ENCODE measurements around the gene FAM227B.
A peak's percentile ranks its signal among the peaks of the same experiment; 100 is the strongest.
"Not testable (repeated sequence)": the region's sequence is repeated elsewhere in the genome, so short reads cannot be mapped to it uniquely, and the experiment has no call there.

Gene FAM227B

DNA sequence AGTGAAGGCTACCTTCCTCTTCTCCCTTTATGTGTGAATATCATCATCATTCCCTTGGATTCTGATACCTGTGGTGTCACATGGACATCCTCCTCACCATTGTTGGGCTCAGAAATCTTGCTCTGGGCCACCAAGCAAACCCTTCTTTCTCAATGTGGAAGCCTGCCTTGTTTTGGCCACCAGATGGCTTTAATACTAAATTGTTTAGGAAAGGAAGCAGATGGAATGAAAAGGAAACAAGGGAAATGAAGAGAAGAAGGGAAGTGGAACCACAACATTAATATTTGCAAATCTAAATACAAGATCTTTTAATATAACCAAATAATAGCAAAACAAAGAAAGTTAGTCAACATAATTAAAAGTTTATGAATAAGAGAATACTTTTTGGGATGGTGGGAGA, 14.0 kb downstream of the FAM227B start:
- DNase-seq = no peak

- no peak for DNase-seq
Observed at GRCh38 chr15:49605588-49605987, 15.0 kb downstream of the FAM227B start.

DNA sequence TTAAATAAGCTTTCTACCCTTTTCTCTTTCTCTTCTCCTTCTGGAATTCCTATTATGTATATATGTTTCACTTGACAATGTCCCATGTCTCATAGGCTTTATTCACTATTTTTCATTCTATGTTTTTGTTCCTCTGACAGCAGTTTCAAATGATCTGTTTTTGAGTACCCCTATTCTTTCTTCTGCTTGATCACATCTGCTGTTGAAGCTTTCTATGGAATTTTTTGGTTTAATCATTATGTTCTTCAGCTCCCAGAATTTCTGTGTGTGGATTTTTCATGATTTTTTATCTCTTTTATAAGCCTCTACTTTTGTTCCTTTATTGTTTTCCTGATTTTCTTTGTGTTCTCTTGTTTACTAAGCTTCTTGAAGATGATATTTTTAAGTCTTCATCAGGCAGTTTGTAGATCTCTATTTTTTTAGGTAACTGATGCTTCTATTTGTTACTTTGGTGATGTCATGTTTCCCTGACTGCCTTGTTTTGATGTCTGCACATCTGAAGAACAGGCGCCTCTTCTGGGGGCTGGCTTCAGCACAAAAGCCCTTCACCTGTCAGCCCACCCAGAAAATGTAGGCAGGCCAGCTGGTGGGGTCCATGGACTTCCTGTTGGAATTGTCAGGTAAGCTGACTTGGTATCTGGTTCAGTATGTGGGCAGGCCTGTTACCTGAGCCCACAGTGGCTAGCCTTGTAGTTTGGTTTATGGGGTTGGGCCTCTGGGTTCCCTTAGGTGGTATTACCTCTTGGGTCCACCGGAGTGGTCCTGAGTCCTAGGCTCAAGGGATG, 15.8 kb downstream of the FAM227B start:
- DNase-seq = no peak

DNA sequence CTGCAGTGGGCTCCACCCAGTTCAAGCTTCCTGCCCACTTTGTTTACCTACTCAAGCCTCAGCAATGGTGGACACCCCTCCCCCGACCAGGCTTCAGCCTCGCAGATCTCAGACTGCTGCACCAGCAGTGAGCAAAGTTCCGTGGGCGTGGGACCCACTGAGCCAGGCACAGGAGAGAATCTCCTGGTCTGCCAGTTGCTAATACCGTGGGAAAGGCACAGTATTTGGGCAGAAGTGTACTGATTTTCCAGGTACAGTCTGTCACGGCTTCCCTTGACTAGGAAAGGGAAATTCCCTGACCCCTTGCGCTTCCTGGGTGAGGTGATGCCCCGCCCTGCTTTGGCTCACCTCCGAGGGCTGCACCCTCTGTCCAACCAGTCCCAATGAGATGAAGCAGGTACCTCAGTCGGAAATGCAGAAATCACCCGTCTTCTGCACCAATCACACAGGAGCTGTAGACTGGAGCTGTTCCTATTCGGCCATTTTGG, 27.7 kb downstream of the FAM227B start:
- not testable (repeated sequence) for DNase-seq

DNA sequence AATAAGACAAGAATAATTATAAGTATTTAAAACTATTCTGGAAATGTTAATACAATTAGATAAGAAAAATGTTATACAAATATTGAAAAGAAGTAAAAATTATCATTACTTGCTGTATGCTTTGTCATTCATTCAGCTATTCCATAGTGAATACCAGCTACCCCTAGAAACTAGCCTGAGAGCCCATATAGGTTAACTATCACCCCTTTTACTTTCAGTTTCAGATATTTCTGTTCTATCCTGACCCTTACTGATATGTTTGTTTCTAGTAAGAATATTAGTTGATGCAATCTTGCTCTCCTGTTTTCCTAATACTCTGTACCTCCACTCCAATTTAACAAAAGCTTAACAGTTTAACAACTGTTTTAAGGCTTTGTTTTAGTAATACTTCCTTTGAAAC, 31.6 kb downstream of the FAM227B start:
- peak in 1 of 2 experiments; percentile 14 for DNase-seq

DNA sequence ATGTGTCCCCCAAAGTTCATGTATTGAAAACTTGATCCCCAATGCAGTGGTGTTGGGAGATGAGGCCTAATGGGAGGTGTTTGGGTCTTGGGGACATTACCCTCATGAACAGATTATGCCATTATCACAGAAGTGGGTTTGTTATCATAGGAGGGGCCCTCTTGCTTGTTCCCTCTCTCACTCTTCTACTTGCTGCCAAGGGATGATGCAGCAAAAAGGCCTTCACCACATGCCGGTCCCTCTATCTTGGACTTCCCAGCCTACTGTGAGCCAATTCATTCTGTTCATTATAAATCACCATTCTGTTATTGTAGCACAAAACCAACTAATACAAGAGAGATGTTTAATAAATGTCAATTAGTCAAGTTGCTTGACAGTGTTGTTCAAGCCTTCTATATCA, 47.2 kb downstream of the FAM227B start:
- DNase-seq = no peak

- no peak for DNase-seq
Observed at GRCh38 chr15:49570672-49571071, 49.9 kb downstream of the FAM227B start.

DNA sequence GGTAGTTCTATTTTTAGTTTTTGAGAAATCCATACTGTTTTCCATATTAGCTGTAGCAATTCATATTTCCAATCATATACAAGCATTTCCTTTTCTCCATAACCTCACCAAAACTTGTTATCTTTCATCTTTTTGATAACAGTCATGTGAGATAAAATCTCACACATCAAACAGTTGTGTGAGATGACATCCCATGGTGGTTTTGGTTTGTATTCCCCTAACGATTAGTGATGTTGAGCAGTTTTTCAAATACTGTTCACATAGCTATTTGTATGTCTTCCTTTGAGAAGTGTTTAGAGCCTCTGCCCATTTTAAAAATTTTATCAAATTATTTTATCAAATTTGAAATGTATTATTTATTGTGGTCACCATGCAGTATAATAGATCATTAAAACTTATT, 50.4 kb downstream of the FAM227B start:
- DNase-seq = no peak

GRCh38 chr15:49560045-49560444, 60.6 kb downstream of the FAM227B start:
- no peak for DNase-seq

GRCh38 chr15:49558929-49559328, 61.7 kb downstream of the FAM227B start:
- peak; percentile 48 to 49 for DNase-seq

DNA sequence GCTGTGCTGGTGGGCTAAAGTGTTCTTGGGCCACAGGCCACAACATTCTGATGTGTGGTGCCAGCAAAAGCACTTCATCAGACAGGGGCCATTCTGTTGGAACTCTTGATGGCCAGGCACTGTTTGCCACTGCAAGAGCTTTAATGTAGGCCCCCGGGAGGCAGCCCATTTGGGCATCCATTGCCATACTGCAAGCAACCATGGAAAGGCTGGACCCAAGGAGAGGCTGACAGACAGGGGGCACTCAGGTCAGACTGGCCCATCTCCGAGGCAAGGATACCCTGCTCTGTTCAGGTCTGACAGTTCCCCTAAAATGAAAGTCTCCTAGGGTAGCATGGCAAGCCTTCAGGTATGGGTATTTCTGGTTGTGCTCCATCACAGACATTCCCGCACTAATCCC, 64.2 kb downstream of the FAM227B start:
- DNase-seq = no peak

GRCh38 chr15:49550342-49550741, 70.3 kb downstream of the FAM227B start:
- not testable (repeated sequence) for DNase-seq

GRCh38 chr15:49538520-49538919, 82.1 kb downstream of the FAM227B start:
- no peak for DNase-seq

GRCh38 chr15:49530092-49530491, 90.5 kb downstream of the FAM227B start:
- DNase-seq = no peak

DNA sequence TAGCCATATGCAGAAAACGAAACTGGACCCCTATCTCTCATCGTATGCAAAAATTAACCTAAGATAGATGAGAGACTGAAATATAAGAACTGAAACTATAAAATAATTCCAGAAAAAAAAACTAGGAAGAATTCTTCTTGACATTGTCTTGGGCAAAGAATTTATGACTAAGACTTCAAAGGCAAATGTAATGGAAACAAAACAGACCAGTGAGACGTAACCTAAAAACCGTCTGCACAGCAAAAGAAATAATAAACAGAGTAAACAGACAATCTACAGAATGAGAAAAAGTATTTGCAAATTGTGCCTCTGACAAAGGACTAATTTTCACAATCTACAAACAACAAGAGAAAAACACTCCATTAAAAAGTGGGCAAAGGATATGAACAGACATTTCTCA, 92.3 kb downstream of the FAM227B start:
- DNase-seq = no peak

DNA sequence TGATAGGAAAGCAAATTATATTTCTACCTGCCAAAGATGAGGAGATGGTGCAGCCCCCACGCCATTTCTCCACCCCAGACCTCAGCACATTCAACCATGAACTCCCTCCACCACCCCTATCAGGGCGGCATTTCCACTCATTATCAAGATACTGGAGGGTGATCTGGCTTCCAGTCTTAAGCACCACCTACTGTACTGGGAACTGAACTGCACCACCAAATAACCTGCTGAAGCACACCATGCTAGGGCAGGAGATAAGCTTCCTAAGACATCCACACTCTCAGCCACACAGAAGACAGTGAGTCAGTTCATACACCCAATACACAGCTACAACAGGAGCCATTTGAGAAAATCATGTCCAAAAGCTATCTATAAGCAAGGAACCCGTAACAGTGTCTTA, 98.8 kb downstream of the FAM227B start:
- no peak for DNase-seq

DNA sequence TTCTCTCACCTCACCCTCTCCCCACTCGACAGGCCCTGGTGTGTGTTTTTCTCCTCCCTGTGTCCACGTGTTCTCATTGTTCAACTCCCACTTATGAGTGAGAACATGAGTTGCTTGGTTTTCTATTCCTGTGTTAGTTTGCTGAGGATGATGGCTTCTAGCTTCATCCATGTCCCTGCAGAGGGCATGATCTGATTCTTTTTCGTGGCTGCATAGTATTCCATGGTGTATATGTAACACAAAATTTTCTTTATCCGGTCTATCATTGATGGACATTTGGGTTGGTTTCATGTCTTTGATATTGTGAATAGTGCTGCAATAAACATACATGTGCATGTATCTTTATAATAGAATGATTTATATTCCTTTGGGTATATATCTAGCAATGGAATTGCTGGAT, 107.9 kb downstream of the FAM227B start:
- DNase-seq = not testable (repeated sequence)

DNA sequence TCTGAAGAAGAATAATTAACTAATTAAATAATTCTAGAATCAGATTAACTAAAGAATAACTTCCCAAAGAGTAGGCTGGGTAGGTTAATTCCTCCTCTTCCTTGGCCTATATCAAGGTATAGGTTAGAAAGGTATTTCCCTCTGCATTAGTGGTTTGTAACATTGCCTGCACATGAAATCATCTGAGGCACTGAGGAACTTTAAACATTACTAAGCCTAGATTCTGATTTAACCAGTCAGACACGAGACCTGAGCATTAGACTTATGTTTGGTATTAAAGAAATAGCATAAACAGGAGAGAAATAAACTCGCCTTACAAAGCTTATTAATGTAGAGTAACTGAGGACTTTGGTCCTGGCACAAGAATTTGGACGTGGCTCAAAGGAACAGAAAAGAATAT, 113.4 kb downstream of the FAM227B start:
- DNase-seq = no peak

- no peak for DNase-seq
Observed at GRCh38 chr15:49506341-49506740, 114.3 kb downstream of the FAM227B start.

GRCh38 chr15:49501586-49501985, 119.0 kb downstream of the FAM227B start:
- DNase-seq = no peak

DNA sequence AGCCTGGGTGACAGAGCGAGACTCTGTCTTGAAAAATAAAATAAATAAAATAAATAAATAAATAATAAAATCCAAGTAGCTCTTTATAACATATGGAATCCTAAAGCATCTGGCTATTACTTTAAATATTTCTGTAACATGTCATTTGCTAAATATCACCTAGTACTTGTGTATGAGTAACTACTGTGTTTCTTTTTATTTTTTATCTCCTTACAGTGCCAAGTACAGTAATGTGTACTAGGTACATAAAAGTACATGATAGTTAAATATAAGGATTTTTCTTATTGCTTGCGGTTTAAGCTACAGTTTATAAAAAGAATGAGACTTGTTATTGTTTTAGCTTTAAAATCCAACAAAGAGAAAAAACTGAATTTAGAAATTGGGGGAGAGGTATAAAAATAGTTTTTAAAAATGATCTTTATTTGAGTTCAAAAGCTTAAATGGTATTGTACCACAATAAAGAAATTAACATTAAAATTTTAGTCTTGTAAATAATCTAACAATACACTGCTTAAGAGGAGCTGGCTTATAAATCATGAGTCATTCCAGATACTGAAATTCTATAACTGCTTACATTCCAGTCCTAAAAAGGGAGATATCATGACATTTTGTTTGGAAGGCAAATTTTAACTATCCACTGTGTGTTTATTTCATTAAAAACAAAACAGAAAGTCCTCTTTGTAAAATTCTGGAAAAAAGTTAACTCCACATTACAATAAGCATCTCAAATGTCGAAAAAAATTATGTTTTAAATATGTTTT, 124.4 kb downstream of the FAM227B start:
- DNase-seq = no peak

DNA sequence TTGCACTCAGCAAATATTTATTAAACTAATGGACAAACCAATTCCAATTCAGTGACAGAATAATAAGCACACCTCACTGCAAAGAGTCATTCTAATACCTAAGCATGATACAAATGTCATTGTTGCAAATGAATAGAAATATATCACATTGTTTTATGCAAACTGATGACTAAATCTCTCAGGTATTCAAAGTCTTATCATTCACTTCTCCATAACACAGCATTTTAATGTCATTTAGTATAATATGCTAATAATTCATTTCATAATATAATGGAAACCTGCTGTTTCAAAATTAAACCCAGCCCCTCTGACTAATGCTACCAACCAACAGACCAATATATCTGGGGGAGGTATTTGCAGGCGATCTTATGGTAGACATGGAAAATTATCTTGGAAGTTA, 125.8 kb downstream of the FAM227B start:
- no peak for DNase-seq

GRCh38 chr15:49492830-49493229, 127.8 kb downstream of the FAM227B start:
- DNase-seq = peak; percentile 39 to 61

- DNase-seq = no peak
Observed at GRCh38 chr15:49492151-49492550, 128.5 kb downstream of the FAM227B start.

All from AML-193 (cell line).